PC-9 (cell line): ENCODE measurements around the gene TEX54. TPM values are rescaled to one million over a fixed set of nuclear protein-coding genes. Genes with fewer than 3 reads are reported as not detected.

Experiments
- BruUV-seq: library from RNA; stranded (reverse); fragments of 400-500 nt; replicated peaks from 2 replicates; lab custom pipeline; 2021; lab: Mats Ljungman, UMichigan
- CTCF ChIA-PET: fragments of 300-600 bp; sonication (Branson Sonifier 250); formaldehyde crosslinking; loops from one replicate; lab custom pipeline; 2022; ENCODE audit warnings: antibody characterized with exemption; lab: Charles Lee
- POLR2A ChIA-PET: fragments of 300-600 bp; sonication (Branson Sonifier 250); formaldehyde crosslinking; loops from one replicate; lab custom pipeline; 2022; ENCODE audit warnings: antibody characterized with exemption; ENCODE audit not compliant: unreplicated experiment; lab: Charles Lee
- DNase-seq, 2 experiments: peaks; one replicate each; pipeline versions ENCODE4 v3.0.0 to v3.0.0-alpha.2; 2015 to 2022; ENCODE audit warnings: mixed read lengths in 1 of 2
- H2AFZ ChIP-seq: fragments of 200-600 bp; sonication (generic); 2 replicates; pipeline ENCODE4 v1.8.1; 2017; ENCODE audit warnings: antibody characterized with exemption
- H3F3A ChIP-seq: fragments of 200-600 bp; sonication (generic); 2 replicates; pipeline ENCODE4 v1.8.1; 2017; ENCODE audit warnings: antibody characterized with exemption, mild to moderate bottlenecking, low read depth; ENCODE audit not compliant: insufficient read depth
- H3K27ac ChIP-seq: fragments of 200-600 bp; sonication (generic); 2 replicates; pipeline ENCODE4 v1.6.1; 2016; ENCODE audit warnings: mixed run types
- H3K27me3 ChIP-seq: fragments of 200-600 bp; sonication (generic); 2 replicates; pipeline ENCODE4 v1.6.1; 2016; ENCODE audit warnings: low read depth, mixed run types; ENCODE audit not compliant: insufficient read depth
- H3K36me3 ChIP-seq: fragments of 200-600 bp; sonication (generic); 2 replicates; pipeline ENCODE4 v1.6.1; 2016; ENCODE audit warnings: low read depth, mixed run types
- H3K4me1 ChIP-seq: fragments of 200-600 bp; sonication (generic); replicated peaks from 2 replicates; pipeline ENCODE4 v1.6.1; 2016; ENCODE audit warnings: mixed run types; ENCODE audit not compliant: insufficient read depth
- H3K4me2 ChIP-seq: fragments of 200-600 bp; sonication (generic); 2 replicates; pipeline ENCODE4 v1.6.1; 2017; ENCODE audit warnings: mixed run types
- H3K4me3 ChIP-seq: fragments of 200-600 bp; sonication (generic); 2 replicates; pipeline ENCODE4 v1.6.1; 2016; ENCODE audit warnings: mixed run types
- H3K79me2 ChIP-seq: fragments of 200-600 bp; sonication (generic); 2 replicates; pipeline ENCODE4 v1.6.1; 2017; ENCODE audit warnings: low read depth, mixed run types
- H3K9me2 ChIP-seq: fragments of 200-600 bp; sonication (generic); 2 replicates; pipeline ENCODE4 v1.8.1; 2017; ENCODE audit warnings: mild to moderate bottlenecking; ENCODE audit not compliant: insufficient read depth
- H3K9me3 ChIP-seq: fragments of 200-600 bp; sonication (generic); 2 replicates; pipeline ENCODE4 v1.8.1; 2016; ENCODE audit warnings: low read depth; ENCODE audit not compliant: insufficient read depth
- H4K20me1 ChIP-seq: fragments of 200-600 bp; sonication (generic); 2 replicates; pipeline ENCODE4 v1.8.1; 2017; ENCODE audit not compliant: insufficient read depth
- EZH2 ChIP-seq: fragments of 200-600 bp; sonication (generic); IDR thresholded peaks from 2 replicates; pipeline ENCODE4 v1.8.0; 2017; ENCODE audit warnings: antibody characterized with exemption, low read depth
- intact Hi-C: fragments of 100-400 bp; cut with micrococcal nuclease; formaldehyde crosslinking; loops from one replicate; pipeline ENCODE4 v1.10.0; 2022; ENCODE audit not compliant: unreplicated experiment
- total RNA-seq: library from RNA; stranded (reverse); gene quantifications from 2 replicates; pipeline ENCODE4 v1.2.3, GENCODE V29; 2021
- TF ChIP-seq, protein P1 (sequence below): fragments of 200-600 bp; sonication (generic); conservative IDR thresholded peaks from 2 replicates; pipeline ENCODE4 v1.6.1; 2017; ENCODE audit warnings: mixed run types, antibody characterized with exemption, mild to moderate bottlenecking, moderate library complexity

Gene TEX54
- total RNA-seq, 1 experiment from 2014 or later: not detected

DNA sequence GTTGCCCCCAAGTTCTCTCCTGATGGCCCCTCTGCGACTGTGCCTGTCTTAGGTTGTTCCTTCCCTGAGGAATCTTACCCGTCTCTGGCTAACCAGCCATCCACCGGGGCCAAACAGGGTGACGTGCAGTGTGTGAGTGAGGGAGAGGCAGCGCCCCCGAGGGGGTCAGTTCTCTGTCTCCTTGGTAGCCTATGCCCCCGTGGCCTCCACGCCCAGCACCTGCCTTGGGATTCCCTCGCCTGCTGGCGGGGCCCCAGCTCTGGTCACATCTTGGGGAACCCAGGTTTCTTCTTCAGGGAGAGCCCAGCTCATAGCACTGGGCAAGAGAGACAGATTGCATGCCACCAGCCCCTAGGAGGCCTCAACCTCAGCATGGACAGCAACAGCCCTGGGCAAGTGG, 33.2 kb downstream of the TEX54 start:
- POLR2A ChIA-PET: interaction anchor here (0.5 kb wide), 1 partner anchor 29 kb away, joined by 9 read pairs; no protein-coding TSS in a partner anchor
- Histone ChIP-seq H3K4me3 (no peak overlapping the region), H3K4me2 (no peak overlapping the region), H3K27ac (no peak overlapping the region), H3K79me2 (peaks cover 27% of the 10 kb centered on the region), H3F3A (peaks cover 8% of the 10 kb centered on the region), H3K9me2 (no peaks in the 10 kb centered on the region), H4K20me1 (no peaks in the 10 kb centered on the region), H3K9me3 (no peaks in the 10 kb centered on the region), H3K4me1 (peaks cover 11% of the 10 kb centered on the region), H3K27me3 (no peaks in the 10 kb centered on the region), H3K36me3 (peaks cover 46% of the 10 kb centered on the region), H2AFZ (no peak overlapping the region)
- BruUV-seq: no TSS peak
- no peak for TF ChIP-seq EZH2
- TF ChIP-seq, protein P1, sequence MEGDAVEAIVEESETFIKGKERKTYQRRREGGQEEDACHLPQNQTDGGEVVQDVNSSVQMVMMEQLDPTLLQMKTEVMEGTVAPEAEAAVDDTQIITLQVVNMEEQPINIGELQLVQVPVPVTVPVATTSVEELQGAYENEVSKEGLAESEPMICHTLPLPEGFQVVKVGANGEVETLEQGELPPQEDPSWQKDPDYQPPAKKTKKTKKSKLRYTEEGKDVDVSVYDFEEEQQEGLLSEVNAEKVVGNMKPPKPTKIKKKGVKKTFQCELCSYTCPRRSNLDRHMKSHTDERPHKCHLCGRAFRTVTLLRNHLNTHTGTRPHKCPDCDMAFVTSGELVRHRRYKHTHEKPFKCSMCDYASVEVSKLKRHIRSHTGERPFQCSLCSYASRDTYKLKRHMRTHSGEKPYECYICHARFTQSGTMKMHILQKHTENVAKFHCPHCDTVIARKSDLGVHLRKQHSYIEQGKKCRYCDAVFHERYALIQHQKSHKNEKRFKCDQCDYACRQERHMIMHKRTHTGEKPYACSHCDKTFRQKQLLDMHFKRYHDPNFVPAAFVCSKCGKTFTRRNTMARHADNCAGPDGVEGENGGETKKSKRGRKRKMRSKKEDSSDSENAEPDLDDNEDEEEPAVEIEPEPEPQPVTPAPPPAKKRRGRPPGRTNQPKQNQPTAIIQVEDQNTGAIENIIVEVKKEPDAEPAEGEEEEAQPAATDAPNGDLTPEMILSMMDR: no peak
- DNase-seq: no peak
- intact Hi-C loops: no loop called here
- CTCF ChIA-PET: no interaction called here

- no peaks in the 10 kb centered on the region for H4K20me1 ChIP-seq
- H3K4me2 ChIP-seq: no peak overlapping the region
- no peaks in the 10 kb centered on the region for H3K27me3 ChIP-seq
- ChIA-PET POLR2A (interaction anchor here (0.5 to 0.6 kb wide), 3 partner anchors 15 to 131 kb away, joined by 3 to 5 read pairs (median 4); partner anchors contain the start of genes C11orf98 and CSKMT), CTCF (interaction anchor here (0.6 to 0.7 kb wide), 2 partner anchors 25 to 993 kb away, joined by 4 to 5 read pairs; partner anchors contain the start of gene TAF6L)
- peaks cover 31% of the 10 kb centered on the region for H3F3A ChIP-seq
- no peak overlapping the region for H3K4me3 ChIP-seq
- no TSS peak for BruUV-seq
- TF ChIP-seq EZH2: no peak
- TF ChIP-seq, protein P1: no peak
- peaks cover 5% of the 10 kb centered on the region for H3K79me2 ChIP-seq
- H3K9me2 ChIP-seq: no peaks in the 10 kb centered on the region
- no peaks in the 10 kb centered on the region for H3K9me3 ChIP-seq
- no peak overlapping the region for H2AFZ ChIP-seq
- H3K27ac ChIP-seq: no peak overlapping the region
- no peak for DNase-seq
- intact Hi-C loops: no loop called here
- H3K36me3 ChIP-seq: peaks cover 37% of the 10 kb centered on the region
- H3K4me1 ChIP-seq: peaks cover 8% of the 10 kb centered on the region
Observed at GRCh38 chr11:62796281-62796680, 36.4 kb downstream of the TEX54 start.

DNA sequence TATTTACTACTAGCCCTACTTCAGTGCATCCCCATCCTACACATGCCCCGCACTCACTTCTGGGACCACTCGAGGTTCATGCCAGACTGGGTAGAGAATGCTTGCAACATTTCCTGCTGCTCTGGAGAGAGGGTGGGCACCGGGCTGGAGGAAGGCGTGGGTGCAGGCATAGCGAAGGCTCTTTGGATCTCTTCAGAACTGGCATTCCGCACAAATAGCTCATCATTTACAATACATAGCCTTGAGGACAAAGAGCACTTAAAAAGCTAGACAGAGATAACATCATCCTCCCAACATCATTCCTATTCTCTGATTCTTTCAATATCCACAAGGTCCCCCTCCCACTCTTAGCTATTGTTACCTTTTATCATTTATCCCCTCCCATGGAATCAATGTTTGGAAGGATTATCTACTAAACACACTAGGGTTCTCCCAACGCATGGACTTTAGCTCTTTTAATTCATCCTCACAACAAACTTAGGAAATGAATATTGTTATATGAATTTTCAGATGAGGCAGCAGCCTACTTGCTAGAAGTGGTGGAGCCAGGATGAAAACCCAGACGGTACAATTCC, 38.4 kb downstream of the TEX54 start:
- ChIA-PET CTCF (no interaction called here), POLR2A (interaction anchor here (0.5 to 1.0 kb wide), 2 partner anchors 47 to 63 kb away, joined by 4 to 5 read pairs; no protein-coding TSS in a partner anchor)
- H3K27ac ChIP-seq: no peak overlapping the region
- DNase-seq: no peak
- H3F3A ChIP-seq: peaks cover 50% of the 10 kb centered on the region
- peaks cover 13% of the 10 kb centered on the region; the same call in 1 of the 2 replicates for H4K20me1 ChIP-seq
- no peaks in the 10 kb centered on the region for H3K9me3 ChIP-seq
- peaks cover 37% of the 10 kb centered on the region for H3K36me3 ChIP-seq
- H3K79me2 ChIP-seq: peaks cover 25% of the 10 kb centered on the region
- intact Hi-C loops: no loop called here
- H3K4me1 ChIP-seq: peaks cover 19% of the 10 kb centered on the region
- H3K27me3 ChIP-seq: no peaks in the 10 kb centered on the region
- H2AFZ ChIP-seq: no peak overlapping the region
- TF ChIP-seq, protein P1: no peak
- TF ChIP-seq EZH2: no peak
- BruUV-seq: no TSS peak
- no peak overlapping the region for H3K4me3 ChIP-seq
- no peaks in the 10 kb centered on the region for H3K9me2 ChIP-seq
- H3K4me2 ChIP-seq: no peak overlapping the region
